ENCODE results near the gene ZFYVE16.

Gene ZFYVE16

GRCh38 chr5:80368661-80369480 is 39.0 kb upstream of the ZFYVE16 start:
- TF ChIP-seq EZH2phosphoT487 (IDR thresholded peaks at IDR 0.05; ENCODE audit: low read length) = no peak
- no peak for TF ChIP-seq EZH2 (optimal IDR thresholded peaks at IDR 0.05; ENCODE audit: low read depth, low read length)
- TF ChIP-seq CTCF (IDR thresholded peaks at IDR 0.05; ENCODE audit: low read length) = no peak
- Histone ChIP-seq H4K20me1 (ENCODE audit: insufficient read depth, low read length) (no peaks in the 10 kb centered on the region), H3K27ac (ENCODE audit: low read length) (no peak overlapping the region), H3K36me3 (replicated peaks; ENCODE audit: insufficient read depth, low read length) (no peaks in the 10 kb centered on the region), H3K27me3 (replicated peaks; ENCODE audit: insufficient read depth, low read length) (no peaks in the 10 kb centered on the region), H3K9me2 (replicated peaks; ENCODE audit: insufficient read depth, low read length) (no peaks in the 10 kb centered on the region), H3K9ac (ENCODE audit: low read length) (no peak overlapping the region), H3K9me3 (replicated peaks; ENCODE audit: insufficient read depth, low read length) (no peaks in the 10 kb centered on the region), H3K79me2 (ENCODE audit: low read length) (no peaks in the 10 kb centered on the region), H3F3A (ENCODE audit: insufficient read depth, low read length) (no peaks in the 10 kb centered on the region), H2AFZ (ENCODE audit: low read length) (no peak overlapping the region), H3K4me2 (ENCODE audit: low read depth, low read length) (no peak overlapping the region), H3K4me1 (ENCODE audit: low read length) (no peaks in the 10 kb centered on the region), H3K4me3 (ENCODE audit: low read length) (no peak overlapping the region)
- DNase-seq = no peak

GRCh38 chr5:80369521-80369920 is 38.3 kb upstream of the ZFYVE16 start:
- H3K36me3 ChIP-seq (replicated peaks; ENCODE audit: insufficient read depth, low read length) = no peaks in the 10 kb centered on the region
- H3K79me2 ChIP-seq (ENCODE audit: low read length) = no peaks in the 10 kb centered on the region
- no peak overlapping the region for H2AFZ ChIP-seq (ENCODE audit: low read length)
- no peak overlapping the region for H3K9ac ChIP-seq (ENCODE audit: low read length)
- no peaks in the 10 kb centered on the region for H3K27me3 ChIP-seq (replicated peaks; ENCODE audit: insufficient read depth, low read length)
- no peaks in the 10 kb centered on the region for H3F3A ChIP-seq (ENCODE audit: insufficient read depth, low read length)
- TF ChIP-seq EZH2phosphoT487 (IDR thresholded peaks at IDR 0.05; ENCODE audit: low read length) (no peak), CTCF (IDR thresholded peaks at IDR 0.05; ENCODE audit: low read length) (no peak), EZH2 (optimal IDR thresholded peaks at IDR 0.05; ENCODE audit: low read depth, low read length) (no peak)
- no peak overlapping the region for H3K4me2 ChIP-seq (ENCODE audit: low read depth, low read length)
- H3K27ac ChIP-seq (ENCODE audit: low read length) = no peak overlapping the region
- H3K9me2 ChIP-seq (replicated peaks; ENCODE audit: insufficient read depth, low read length) = no peaks in the 10 kb centered on the region
- H3K9me3 ChIP-seq (replicated peaks; ENCODE audit: insufficient read depth, low read length) = no peaks in the 10 kb centered on the region
- H3K4me3 ChIP-seq (ENCODE audit: low read length) = no peak overlapping the region
- no peaks in the 10 kb centered on the region for H3K4me1 ChIP-seq (ENCODE audit: low read length)
- no peaks in the 10 kb centered on the region for H4K20me1 ChIP-seq (ENCODE audit: insufficient read depth, low read length)
- DNase-seq = no peak

GRCh38 chr5:80370390-80370789 is 37.5 kb upstream of the ZFYVE16 start:
- Histone ChIP-seq H3K27me3 (replicated peaks; ENCODE audit: insufficient read depth, low read length) (no peaks in the 10 kb centered on the region), H3K9ac (ENCODE audit: low read length) (no peak overlapping the region), H3K36me3 (replicated peaks; ENCODE audit: insufficient read depth, low read length) (no peaks in the 10 kb centered on the region), H3K79me2 (ENCODE audit: low read length) (no peaks in the 10 kb centered on the region), H3K4me1 (ENCODE audit: low read length) (no peaks in the 10 kb centered on the region), H2AFZ (ENCODE audit: low read length) (no peak overlapping the region), H3K4me3 (ENCODE audit: low read length) (no peak overlapping the region), H3K27ac (ENCODE audit: low read length) (no peak overlapping the region), H3K9me3 (replicated peaks; ENCODE audit: insufficient read depth, low read length) (no peaks in the 10 kb centered on the region), H4K20me1 (ENCODE audit: insufficient read depth, low read length) (no peaks in the 10 kb centered on the region), H3F3A (ENCODE audit: insufficient read depth, low read length) (no peaks in the 10 kb centered on the region), H3K9me2 (replicated peaks; ENCODE audit: insufficient read depth, low read length) (no peaks in the 10 kb centered on the region), H3K4me2 (ENCODE audit: low read depth, low read length) (no peak overlapping the region)
- DNase-seq = no peak
- TF ChIP-seq CTCF (IDR thresholded peaks at IDR 0.05; ENCODE audit: low read length) (no peak), EZH2phosphoT487 (IDR thresholded peaks at IDR 0.05; ENCODE audit: low read length) (no peak), EZH2 (optimal IDR thresholded peaks at IDR 0.05; ENCODE audit: low read depth, low read length) (no peak)

Data from MM.1S (cell line).